HepG2 (cell line): ENCODE results near the gene TNFAIP8L3. TPM values are rescaled to one million over a fixed set of nuclear protein-coding genes. Genes with fewer than 3 reads are reported as not detected.

Experiments used
- ATAC-seq: fragments of 200-7000 bp; cut with Tn5 transposase; 3 replicates; pipeline ENCODE4 v1.9.1; 2020; ENCODE audit warnings: mild to moderate bottlenecking, moderate library complexity
- BruUV-seq: library from RNA; stranded (reverse); fragments of 400-500 nt; replicated peaks from 2 replicates; lab custom pipeline; 2021; lab: Mats Ljungman, UMichigan
- CTCF ChIA-PET: fragments of 300-600 bp; formaldehyde crosslinking; extraction: SDS; loops from one replicate; lab custom pipeline; 2021; ENCODE audit warnings: low total read pairs, inconsistent platforms, low intra/inter-chr PET ratio; lab: Yijun Ruan, JAX
- POLR2A ChIA-PET: fragments of 350-600 bp; sonication (Branson Sonifier 250); formaldehyde crosslinking; loops from one replicate; lab custom pipeline; 2020; ENCODE audit warnings: antibody characterized with exemption, inconsistent platforms; lab: Yijun Ruan, JAX
- DNase-seq: peaks from one replicate; pipeline ENCODE4 v3.0.0-alpha.2; 2015; ENCODE audit warnings: low spot score
- FAIRE-seq: peaks from 3 replicates; lab custom pipeline; 2011; peaks lifted over from hg19 to GRCh38; lab: Jason Lieb, UNC
- H2AFZ ChIP-seq: one replicate; pipeline ENCODE4 v1.6.1; 2011; ENCODE audit warnings: low read length, inconsistent platforms
- H3K27ac ChIP-seq: fragments of 300-600 bp; 3 replicates; pipeline ENCODE4 v1.8.0; 2011; ENCODE audit warnings: mixed run types, mild to moderate bottlenecking, mixed read lengths, low read length, inconsistent platforms; ENCODE audit not compliant: insufficient read depth; ENCODE audit errors: extremely low read length
- H3K27me3 ChIP-seq, 2 experiments: fragments of 200-600 bp in 1 of 2; 2 replicates in 1 of 2; 3 replicates in 1 of 2; pipeline versions ENCODE4 v1.6.0 to v1.8.0; 2011; ENCODE audit warnings: low read length in 2 of 2, mild to moderate bottlenecking in 2 of 2, moderate library complexity in 2 of 2, inconsistent platforms in 1 of 2; ENCODE audit not compliant: insufficient read depth in 2 of 2, control insufficient read depth in 1 of 2
- H3K36me3 ChIP-seq, 2 experiments: fragments of 200-600 bp in 1 of 2; replicated peaks in 1 of 2; 2 replicates in 1 of 2; 3 replicates in 1 of 2; pipeline versions ENCODE4 v1.5.1 to v1.8.0; 2011; ENCODE audit warnings: low read length in 2 of 2, inconsistent platforms in 1 of 2; ENCODE audit not compliant: insufficient read depth in 2 of 2, control insufficient read depth in 1 of 2
- H3K4me1 ChIP-seq: 2 replicates; pipeline ENCODE4 v1.5.1; 2012; ENCODE audit warnings: low read length, inconsistent platforms; ENCODE audit not compliant: insufficient read depth
- H3K4me2 ChIP-seq: 2 replicates; pipeline ENCODE4 v1.6.0; 2011; ENCODE audit warnings: low read depth, low read length, inconsistent platforms
- H3K4me3 ChIP-seq, 3 experiments: fragments of 200-600 bp in 1 of 3; sonication (generic), shearing (Covaris generic) in 1 of 3; replicated peaks in 1 of 3; 2 replicates each; pipeline ENCODE4 v1.5.1; 2011 to 2016; ENCODE audit warnings: low read length in 3 of 3, inconsistent platforms in 2 of 3, low read depth in 2 of 3, mild to moderate bottlenecking in 2 of 3, control low read depth in 1 of 3, mixed read lengths in 1 of 3; ENCODE audit not compliant: insufficient read depth in 1 of 3
- H3K79me2 ChIP-seq: one replicate; pipeline ENCODE4 v1.6.1; 2011; ENCODE audit warnings: low read length, inconsistent platforms; ENCODE audit not compliant: insufficient read depth
- H3K9ac ChIP-seq: 2 replicates; pipeline ENCODE4 v1.6.0; 2011; ENCODE audit warnings: mild to moderate bottlenecking, low read depth, low read length, inconsistent platforms; ENCODE audit not compliant: insufficient read depth
- H3K9me3 ChIP-seq: 2 replicates; pipeline ENCODE4 v1.5.1; 2012; ENCODE audit warnings: mild to moderate bottlenecking, low read length
- H4K20me1 ChIP-seq: 2 replicates; pipeline ENCODE4 v1.6.0; 2011; ENCODE audit warnings: inconsistent platforms, mild to moderate bottlenecking, low read length, moderate library complexity; ENCODE audit not compliant: insufficient read depth
- CAMTA2 ChIP-seq: sonication (generic); formaldehyde crosslinking; IDR thresholded peaks from 2 replicates; pipeline ENCODE4 v1.4.0; 2020; ENCODE audit warnings: mild to moderate bottlenecking, missing genetic modification reagents, borderline replicate concordance
- FOXO4 ChIP-seq: sonication (generic); formaldehyde crosslinking; conservative IDR thresholded peaks from 2 replicates; pipeline ENCODE4 v1.8.1; 2023; ENCODE audit warnings: missing genetic modification reagents
- MAF1 ChIP-seq: sonication (generic); formaldehyde crosslinking; IDR thresholded peaks from 2 replicates; pipeline ENCODE4 v1.5.0; 2020; ENCODE audit warnings: missing genetic modification reagents, borderline replicate concordance
- MLXIP ChIP-seq: sonication (generic); formaldehyde crosslinking; IDR thresholded peaks from 2 replicates; pipeline ENCODE4 v1.9.0; 2021; ENCODE audit warnings: missing genetic modification reagents, borderline replicate concordance
- NPAS2 ChIP-seq: sonication (generic); formaldehyde crosslinking; IDR thresholded peaks from 2 replicates; pipeline ENCODE4 v1.8.0; 2022; ENCODE audit warnings: mild to moderate bottlenecking, missing genetic modification reagents, borderline replicate concordance
- ZNF207 ChIP-seq: fragments of 450-650 bp; IDR thresholded peaks from 2 replicates; pipeline ENCODE4 v1.6.1; 2016; ENCODE audit warnings: antibody characterized with exemption, borderline replicate concordance
- ZNF225 ChIP-seq: sonication (generic); formaldehyde crosslinking; IDR thresholded peaks from 2 replicates; pipeline ENCODE4 v1.4.0; 2020; ENCODE audit warnings: mild to moderate bottlenecking, missing genetic modification reagents
- ZNF280D ChIP-seq: sonication (generic); formaldehyde crosslinking; IDR thresholded peaks from 2 replicates; pipeline ENCODE4 v1.5.1; 2020; ENCODE audit warnings: mild to moderate bottlenecking, missing genetic modification reagents
- ZNF33A ChIP-seq: sonication (generic); formaldehyde crosslinking; IDR thresholded peaks from 2 replicates; pipeline ENCODE4 v1.5.1; 2020; ENCODE audit warnings: missing genetic modification reagents, mild to moderate bottlenecking, moderate library complexity, borderline replicate concordance
- ZNF484 ChIP-seq: sonication (generic); formaldehyde crosslinking; IDR thresholded peaks from 2 replicates; pipeline ENCODE4 v1.5.1; 2020; ENCODE audit warnings: mild to moderate bottlenecking, low read depth, missing genetic modification reagents, borderline replicate concordance
- ZNF761 ChIP-seq: sonication (generic); formaldehyde crosslinking; conservative IDR thresholded peaks from 2 replicates; pipeline ENCODE4 v1.4.0; 2020; ENCODE audit warnings: mild to moderate bottlenecking, missing genetic modification reagents
- WGBS: methylation state at CpG from one replicate; pipeline ENCODE4 v1.1.6; 2017; ENCODE audit warnings: low lambda C conversion rate; 5-methylcytosine and 5-hydroxymethylcytosine counted together
- in situ Hi-C: cut with HindIII; loops from 2 replicates; pipeline ENCODE4 v1.10.0; 2017; ENCODE audit warnings: low pct_unique_long_range_greater_than_20kb; ENCODE audit not compliant: extremely low pct_ligation_motif_present
- intact Hi-C: fragments of 100-400 bp; cut with micrococcal nuclease; formaldehyde crosslinking; loops from one replicate; pipeline ENCODE4 v1.10.0; 2022; ENCODE audit not compliant: unreplicated experiment
- polyA plus RNA-seq, 8 experiments: library from polyadenylated mRNA; depleted of rRNA in 3 of 8; stranded (reverse) in 7 of 8; unstranded in 1 of 8; fragments of >200 nt; fragmentation: Illumina TruSeq in 4 of 8; extraction: Trizol in 4 of 8; gene quantifications; 2 replicates each; pipeline versions ENCODE4 v1.2.1 to v1.2.3, GENCODE V29; 2011 to 2016; ENCODE audit warnings: low read depth in 4 of 8, missing spikeins in 1 of 8, mixed read lengths in 1 of 8; ENCODE audit not compliant: insufficient read depth in 1 of 8
- total RNA-seq, 5 experiments: library from RNA; depleted of rRNA; stranded (reverse); fragments of >200 nt; fragmentation: Illumina TruSeq; extraction: Trizol; gene quantifications; 2 replicates each; pipeline ENCODE4 v1.2.3, GENCODE V29; 2016; ENCODE audit warnings: low read depth in 1 of 5

The TNFAIP8L3 gene
- total and polyA plus RNA-seq, 2 of the 13 experiments (the other 11 are each of a cell fraction or from before 2014, with no cell fraction given) = 0.15 to 4.0 TPM

GRCh38 chr15:51075364-51075763 lies 19.3 kb downstream of the TNFAIP8L3 start:
- no peak overlapping the region for H3K4me2 ChIP-seq
- DNase-seq = no peak
- 99% methylated on average over 5 of the region's 5 CpGs for WGBS
- BruUV-seq = no TSS peak
- H3K4me3 ChIP-seq = no peak overlapping the region
- FAIRE-seq = no peak
- H3K27me3 ChIP-seq = no peaks in the 10 kb centered on the region
- CTCF ChIA-PET = no interaction called here
- H3K27ac ChIP-seq = no peak overlapping the region
- H3K79me2 ChIP-seq = no peaks in the 10 kb centered on the region
- no peaks in the 10 kb centered on the region for H3K4me1 ChIP-seq
- H3K9ac ChIP-seq = no peak overlapping the region
- no peaks in the 10 kb centered on the region; the same call in 1 of the 2 replicates for H4K20me1 ChIP-seq
- ATAC-seq = no peak
- no peak overlapping the region for H2AFZ ChIP-seq
- POLR2A ChIA-PET = no interaction called here
- H3K9me3 ChIP-seq = no peaks in the 10 kb centered on the region
- H3K36me3 ChIP-seq = peaks cover 0 to 2% of the 10 kb centered on the region in 2 experiments; a peak in 2 of 5 replicates
- in situ Hi-C loops (no loop called here), intact Hi-C loops (no loop called here)
- TF ChIP-seq ZNF484 (CRISPR knock-in tag) = no peak
- TF ChIP-seq MAF1 (CRISPR knock-in tag) = no peak
- TF ChIP-seq ZNF280D (CRISPR knock-in tag) = no peak
- TF ChIP-seq CAMTA2 = no peak
- no peak for TF ChIP-seq ZNF207

GRCh38 chr15:51074926-51075325 lies 19.8 kb downstream of the TNFAIP8L3 start:
- no peak overlapping the region for H3K4me3 ChIP-seq
- H3K79me2 ChIP-seq = no peaks in the 10 kb centered on the region
- POLR2A ChIA-PET = no interaction called here
- no peak for ATAC-seq
- intact Hi-C loops = no loop called here
- H3K4me1 ChIP-seq = no peaks in the 10 kb centered on the region
- no peaks in the 10 kb centered on the region for H3K9me3 ChIP-seq
- H2AFZ ChIP-seq = no peak overlapping the region
- H3K27ac ChIP-seq = no peak overlapping the region
- H3K36me3 ChIP-seq = peaks cover 0 to 2% of the 10 kb centered on the region in 2 experiments; a peak in 2 of 5 replicates
- WGBS = 91% methylated on average over 5 of the region's 5 CpGs
- BruUV-seq = no TSS peak
- no peak for FAIRE-seq
- H3K9ac ChIP-seq = no peak overlapping the region
- no peak overlapping the region for H3K4me2 ChIP-seq
- DNase-seq = no peak
- no peaks in the 10 kb centered on the region for H3K27me3 ChIP-seq
- in situ Hi-C loops = no loop called here
- CTCF ChIA-PET = no interaction called here
- H4K20me1 ChIP-seq = no peaks in the 10 kb centered on the region; the same call in 1 of the 2 replicates
- TF ChIP-seq NPAS2 (CRISPR knock-in tag) (no peak), ZNF33A (CRISPR knock-in tag) (no peak), ZNF225 (no peak), ZNF761 (CRISPR knock-in tag) (no peak), FOXO4 (no peak), MLXIP (CRISPR knock-in tag) (no peak)
